ENCODE results near the gene DOCK1.

DNA sequence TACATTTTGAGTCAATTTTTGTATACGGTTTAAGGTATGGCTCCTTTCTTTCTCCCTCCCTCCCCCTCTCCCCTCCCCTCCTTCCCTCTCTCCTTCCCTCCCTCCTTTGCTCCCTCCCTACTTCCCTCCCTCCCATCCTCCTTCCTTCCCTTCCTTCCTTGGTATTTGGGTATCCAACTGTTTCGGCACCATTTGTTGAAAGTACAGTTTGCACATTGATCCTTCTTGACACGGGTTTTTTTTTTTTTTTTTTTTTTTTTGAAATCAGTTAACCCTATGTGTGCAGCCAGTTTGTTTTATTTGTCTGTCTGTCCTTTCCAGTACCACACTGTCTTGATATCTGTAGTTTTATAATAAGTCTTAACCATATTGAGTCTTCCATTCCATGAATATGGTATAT lies 331.0 kb downstream of the DOCK1 start:
- TF ChIP-seq CTCF (conservative IDR thresholded peaks at IDR 0.05; ENCODE audit: low read length) = no peak
- no peak for TF ChIP-seq EZH2phosphoT487 (IDR thresholded peaks at IDR 0.05; ENCODE audit: borderline replicate concordance)
